HG02840 (cell line): ENCODE data around the gene CACNA1I.

Source experiments
- ATAC-seq: cut with Tn5 transposase; IDR thresholded peaks from one replicate; pipeline ENCODE4 v1.9.1; 2021; ENCODE audit warnings: mild to moderate bottlenecking, moderate library complexity, moderate number of reproducible peaks; ENCODE audit not compliant: unreplicated experiment, low FRiP score

CACNA1I gene

DNA sequence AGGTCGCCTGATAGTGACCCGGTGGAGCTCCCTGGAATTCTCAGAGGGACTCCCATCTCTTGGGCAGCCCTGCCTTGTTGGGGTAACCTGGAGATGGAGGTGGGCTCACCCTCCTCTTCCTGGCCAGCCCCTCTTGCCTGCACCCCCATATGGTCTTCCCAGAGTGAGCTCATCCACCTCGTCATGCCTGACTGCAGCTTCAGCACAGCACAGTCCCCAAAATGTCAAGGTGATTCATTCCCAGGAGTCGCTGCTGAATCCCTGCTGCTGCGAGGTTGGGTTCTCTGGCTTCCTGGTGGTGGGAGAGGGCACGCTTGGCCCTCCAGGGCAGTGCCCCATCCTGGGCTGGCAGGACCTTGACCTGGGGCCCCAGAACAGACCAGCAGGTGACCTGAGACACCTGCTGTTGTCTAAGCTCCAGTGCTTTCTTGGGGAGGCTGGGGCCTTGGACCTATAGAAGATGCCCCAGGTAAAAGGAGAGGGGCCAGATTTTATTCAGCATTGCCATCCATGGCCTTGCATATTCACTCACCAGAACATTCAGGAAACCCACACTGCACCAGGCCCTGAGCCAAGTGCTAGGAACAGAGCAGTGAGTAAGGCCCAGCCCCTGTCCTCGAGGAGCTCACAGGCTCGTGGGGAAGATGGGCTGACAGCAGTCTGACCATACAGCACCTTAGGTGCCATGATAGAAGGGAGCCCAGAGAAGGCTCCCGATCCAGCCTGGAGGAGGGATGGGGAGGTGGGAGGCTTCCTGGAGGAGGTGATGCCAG, 72.9 kb downstream of the CACNA1I start:
- ATAC-seq, result no peak

DNA sequence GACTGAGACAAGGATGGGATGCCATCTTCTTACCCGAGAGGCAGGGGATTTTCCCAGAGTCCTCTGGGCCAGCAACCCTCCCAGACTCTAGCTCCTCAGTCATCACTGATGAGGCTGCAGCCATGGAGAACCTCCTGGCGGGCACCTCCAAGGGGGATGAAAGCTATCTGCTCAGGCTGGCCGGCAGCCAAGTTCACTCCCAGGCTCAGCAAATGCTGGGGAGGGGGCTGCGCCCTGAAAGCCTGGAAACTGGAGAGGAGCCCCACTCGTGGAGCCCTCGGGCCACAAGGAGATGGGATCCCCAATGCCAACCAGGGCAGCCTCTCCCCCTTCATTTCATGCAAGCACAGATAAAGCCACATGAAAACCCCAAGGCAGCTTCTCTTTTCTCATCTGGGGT, 75.0 kb downstream of the CACNA1I start:
- no peak for ATAC-seq

DNA sequence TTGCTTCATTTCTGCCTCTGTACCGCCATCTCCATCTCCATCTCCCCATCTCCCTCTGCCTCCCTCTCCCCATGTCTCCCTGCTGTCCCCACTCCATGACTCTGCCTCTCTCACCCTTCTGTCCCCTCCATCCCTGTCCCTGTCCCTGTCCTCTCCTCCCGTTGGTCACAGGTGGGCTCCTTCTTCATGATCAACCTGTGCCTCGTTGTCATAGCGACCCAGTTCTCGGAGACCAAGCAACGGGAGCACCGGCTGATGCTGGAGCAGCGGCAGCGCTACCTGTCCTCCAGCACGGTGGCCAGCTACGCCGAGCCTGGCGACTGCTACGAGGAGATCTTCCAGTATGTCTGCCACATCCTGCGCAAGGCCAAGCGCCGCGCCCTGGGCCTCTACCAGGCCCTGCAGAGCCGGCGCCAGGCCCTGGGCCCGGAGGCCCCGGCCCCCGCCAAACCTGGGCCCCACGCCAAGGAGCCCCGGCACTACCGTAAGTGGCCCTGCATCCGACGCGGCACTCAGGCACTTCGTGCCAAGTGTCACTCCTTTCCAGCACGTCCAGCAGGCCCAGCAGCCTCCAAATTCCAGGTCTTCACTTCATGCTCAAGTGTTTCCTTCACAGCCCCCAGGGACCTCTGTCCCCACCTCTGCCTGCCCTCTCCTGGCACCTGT, 76.0 kb downstream of the CACNA1I start:
- ATAC-seq, result no peak

DNA sequence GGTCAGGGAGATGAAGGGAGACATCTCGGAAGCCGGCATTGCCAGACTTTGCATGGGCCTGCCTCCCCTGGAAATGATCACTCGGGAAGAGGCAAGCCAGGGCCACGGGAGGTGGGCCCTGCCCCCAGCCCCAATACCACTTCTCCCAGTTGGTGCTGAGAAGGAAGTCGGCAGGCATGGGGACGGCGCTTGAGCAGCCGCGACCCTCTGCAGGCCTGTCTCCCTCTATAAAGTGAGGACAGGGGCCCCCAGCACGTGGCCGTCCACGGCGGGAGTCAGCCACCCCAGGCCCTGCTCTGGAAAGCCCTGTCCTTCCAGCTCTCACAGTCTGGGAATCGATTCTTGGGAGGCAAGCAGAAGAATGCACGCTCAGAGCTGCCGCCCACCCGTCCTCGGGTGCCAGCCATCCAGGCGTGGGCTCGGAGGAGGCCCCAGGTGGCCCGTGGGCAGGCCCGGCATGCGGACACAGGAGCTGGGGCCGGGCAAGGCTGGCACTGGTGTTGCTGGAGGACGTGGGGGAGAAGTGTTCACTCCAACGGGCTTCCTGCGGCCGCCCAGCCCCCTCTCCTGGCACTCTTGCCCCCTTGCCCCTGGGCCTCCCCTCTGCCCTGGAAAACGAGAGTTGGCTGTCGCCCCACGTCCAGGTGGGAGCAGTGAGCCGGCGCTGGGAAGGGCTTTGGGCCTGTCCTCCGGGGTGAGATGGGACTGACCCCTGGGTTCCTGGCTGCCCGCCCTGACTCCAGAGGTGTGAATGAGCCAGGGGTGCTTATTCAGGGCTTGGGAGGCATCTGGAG, 77.5 kb downstream of the CACNA1I start:
- ATAC-seq, result no peak

DNA sequence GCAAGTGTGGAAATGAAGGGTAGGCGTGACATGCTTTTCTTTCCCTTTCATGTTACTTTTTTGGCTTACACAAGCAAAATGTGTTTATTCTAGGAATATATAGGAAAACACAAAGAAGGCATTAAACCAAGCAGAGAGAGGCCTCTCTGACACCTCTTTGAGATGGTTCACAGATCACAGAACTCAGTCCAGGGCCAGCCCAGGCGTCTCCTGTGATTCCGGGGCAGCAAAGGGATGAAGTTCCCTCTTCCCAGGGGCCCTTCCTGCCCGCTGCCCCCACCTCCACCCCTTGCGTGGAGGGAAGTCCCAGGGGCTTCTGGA, 78.0 kb downstream of the CACNA1I start:
- ATAC-seq, result no peak

DNA sequence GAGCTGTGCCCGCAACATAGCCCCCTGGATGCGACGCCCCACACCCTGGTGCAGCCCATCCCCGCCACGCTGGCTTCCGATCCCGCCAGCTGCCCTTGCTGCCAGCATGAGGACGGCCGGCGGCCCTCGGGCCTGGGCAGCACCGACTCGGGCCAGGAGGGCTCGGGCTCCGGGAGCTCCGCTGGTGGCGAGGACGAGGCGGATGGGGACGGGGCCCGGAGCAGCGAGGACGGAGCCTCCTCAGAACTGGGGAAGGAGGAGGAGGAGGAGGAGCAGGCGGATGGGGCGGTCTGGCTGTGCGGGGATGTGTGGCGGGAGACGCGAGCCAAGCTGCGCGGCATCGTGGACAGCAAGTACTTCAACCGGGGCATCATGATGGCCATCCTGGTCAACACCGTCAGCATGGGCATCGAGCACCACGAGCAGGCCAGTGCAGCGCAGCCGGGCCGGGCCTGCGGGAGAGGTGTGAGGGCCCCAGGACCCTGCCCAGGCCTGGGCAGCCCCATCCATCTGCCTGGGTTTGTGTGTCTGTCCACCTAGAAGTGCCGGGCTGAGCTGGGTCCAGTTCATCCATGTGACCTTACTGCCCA, 79.0 kb downstream of the CACNA1I start:
- ATAC-seq, result no peak

DNA sequence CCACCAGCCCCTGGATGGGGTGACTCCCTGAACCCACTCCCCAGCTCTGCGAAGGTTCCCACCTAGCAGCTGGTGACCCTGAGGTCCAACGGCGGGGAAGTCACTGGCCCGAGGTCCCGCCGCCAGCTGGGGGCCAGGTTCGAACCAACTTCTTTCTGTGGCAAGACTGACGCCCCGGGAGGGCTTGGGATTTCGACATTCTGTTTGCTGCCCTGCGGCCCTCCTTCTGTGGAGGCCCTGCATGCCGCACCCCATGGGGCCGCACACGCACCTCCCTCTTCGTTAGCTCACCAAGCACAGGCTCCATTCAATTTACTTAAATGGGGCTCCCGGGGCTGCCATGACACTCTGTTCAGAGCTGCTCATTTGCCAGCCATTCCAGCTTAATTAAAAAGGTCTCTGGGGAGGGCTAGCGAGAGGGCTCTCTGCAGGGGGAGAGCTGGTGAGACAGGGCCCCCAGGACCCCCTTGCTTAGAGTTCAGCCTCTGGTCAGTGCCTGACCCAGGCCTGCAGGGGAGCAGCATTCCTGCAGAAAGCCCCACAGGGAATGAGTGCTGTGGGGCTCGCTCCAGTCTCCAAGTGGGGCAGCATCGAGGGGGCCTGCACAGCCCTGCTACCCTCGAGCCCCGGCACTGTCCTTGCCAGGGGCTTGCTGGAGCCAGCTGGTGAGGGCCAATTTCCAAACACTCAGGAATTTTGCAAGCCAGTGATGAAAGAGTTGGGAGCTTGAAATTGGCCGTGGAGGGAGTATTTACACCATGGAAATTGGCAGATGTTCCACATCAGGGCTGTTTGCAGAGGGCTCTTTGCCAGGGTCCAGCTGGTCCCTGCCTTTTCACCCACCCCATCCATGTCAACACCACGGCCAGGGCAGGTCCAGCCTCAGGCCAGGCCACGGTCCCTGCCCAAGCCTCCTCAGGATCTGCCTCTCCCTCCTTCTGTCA, 80.8 kb downstream of the CACNA1I start:
- no peak for ATAC-seq

DNA sequence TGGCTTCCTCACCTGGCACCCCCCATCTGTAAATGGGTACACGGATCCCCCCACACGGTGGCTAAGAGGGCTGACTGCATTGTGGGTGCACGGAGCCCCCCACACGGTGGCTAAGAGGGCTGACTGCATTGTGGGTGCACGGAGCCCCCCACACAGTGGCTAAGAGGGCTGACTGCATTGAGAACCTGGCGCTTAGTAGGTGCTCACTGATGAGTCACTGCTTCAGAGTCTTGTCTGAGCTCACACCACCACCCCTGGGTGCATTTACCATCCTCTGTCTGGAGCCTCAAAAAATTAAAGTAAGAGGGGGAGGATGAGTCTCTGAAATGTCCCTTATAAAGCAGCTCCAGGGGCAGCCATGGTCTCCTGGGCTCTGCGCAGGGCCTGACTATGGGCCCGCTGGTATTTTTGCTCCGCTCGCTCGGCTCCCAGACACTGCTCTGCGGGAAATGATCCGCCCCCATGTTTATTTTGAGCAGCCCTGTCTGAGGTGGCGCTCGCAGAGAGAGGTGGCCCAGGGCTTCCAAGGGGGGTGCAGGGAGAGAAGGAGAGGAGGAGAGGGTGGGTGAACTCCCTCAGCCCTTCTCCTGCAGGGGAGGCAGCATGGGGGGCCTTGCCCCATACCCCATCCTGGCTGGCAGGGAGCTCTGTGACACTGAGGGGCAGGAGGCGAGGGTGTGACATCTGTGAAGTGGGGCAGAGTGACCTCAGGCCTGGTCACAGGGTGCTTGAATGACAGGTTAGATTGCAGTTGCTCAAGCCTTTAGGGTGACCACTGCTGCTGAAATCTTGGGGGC, 82.6 kb downstream of the CACNA1I start:
- no peak for ATAC-seq

DNA sequence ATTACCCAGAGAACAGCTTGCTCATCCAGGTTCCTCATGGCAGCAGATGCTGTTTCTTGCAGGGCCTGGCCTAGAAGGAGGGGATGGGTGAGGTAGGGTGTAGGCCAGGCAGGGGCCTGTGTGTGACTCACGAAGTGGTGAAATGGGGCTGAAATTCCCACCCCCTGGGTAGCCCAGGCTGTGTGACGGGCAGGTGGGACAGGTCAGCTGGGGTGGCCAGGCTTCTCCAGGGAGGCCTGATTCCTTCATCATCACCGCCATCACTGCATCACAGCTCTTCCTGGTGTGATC, 83.2 kb downstream of the CACNA1I start:
- ATAC-seq, result no peak

DNA sequence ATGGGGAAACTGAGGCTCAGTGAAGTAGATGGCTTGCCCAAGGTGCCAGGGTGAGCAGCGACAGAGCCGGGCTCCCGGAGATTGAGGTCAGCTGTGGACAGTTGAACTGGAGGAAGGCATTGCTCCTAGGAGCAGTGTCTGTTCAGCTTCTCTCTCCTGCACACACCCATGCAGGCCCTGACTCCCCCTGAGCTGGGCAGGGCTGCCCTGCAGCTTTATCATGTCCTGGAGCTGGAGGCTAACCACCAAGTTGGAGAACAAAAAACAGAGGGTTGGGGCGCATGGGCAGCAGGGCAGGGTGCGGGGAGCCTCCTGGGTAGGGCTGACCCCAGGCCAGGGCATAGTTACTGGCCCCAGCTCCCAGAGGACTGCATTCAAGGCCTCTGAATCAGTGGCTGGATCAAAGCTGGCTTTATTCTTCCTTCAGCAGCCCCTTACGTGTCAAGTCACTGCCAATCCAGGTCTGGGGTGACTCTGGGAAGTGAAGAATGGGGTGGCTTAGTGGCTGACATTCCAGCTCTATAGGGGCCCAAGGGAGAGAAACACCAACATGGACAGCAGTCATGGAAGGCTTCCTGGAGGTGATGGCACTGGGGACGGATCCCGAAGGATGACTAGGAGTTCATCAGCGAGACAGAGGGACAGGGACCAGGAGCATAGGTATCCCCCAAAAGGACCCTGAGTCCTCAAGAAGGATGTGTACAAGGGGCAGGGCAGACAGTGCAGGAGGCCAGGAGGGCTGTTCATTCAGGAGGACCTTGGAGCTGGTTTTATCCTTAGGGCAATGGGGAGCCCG, 83.8 kb downstream of the CACNA1I start:
- ATAC-seq, result no peak

DNA sequence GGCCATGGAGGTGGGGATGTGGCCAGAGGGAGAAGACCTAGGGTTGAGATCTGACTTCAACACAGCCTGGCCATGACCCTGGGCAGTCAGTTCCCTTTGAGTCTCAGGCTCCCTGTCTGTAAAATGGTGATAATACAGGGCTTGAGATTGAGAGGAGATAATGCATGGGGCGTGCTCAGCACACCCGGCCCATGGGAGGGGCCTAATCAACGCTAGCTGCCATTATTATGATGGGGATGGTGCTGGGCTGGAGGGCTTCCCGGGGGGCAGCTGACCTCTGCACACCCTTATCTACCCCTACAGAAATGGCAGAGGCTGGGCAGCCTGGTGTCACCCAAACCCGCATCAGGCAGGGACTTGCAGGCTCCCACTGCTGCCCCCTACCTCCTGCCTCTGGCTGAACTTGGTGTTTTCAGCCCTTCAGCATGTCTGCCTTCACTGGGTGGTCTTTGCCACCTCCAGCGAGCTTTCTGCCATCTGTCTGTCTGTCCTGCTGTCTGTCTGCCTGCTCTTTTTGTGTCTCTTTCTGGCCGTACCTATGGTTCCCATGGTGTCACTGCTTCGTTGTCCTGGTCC, 84.5 kb downstream of the CACNA1I start:
- no peak for ATAC-seq

DNA sequence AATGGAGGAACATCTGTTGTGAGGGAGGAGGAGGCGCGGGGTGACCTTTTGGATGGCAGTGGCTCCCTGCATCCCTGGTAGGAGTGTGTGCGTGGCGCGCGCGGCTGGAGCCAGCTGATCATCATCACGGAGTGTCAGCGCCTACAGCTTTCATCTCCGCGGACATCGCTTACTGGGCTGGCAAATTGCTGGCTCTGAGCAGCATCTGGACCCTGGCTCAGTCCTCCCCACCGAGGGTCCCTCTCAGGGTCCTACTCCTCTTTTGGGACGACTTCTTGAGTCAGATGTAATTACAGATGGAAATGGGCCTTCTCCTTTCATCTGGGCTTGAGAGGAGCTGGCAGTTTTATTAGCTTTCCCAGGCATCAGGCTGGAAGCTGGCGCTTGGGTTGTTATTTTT, 85.3 kb downstream of the CACNA1I start:
- no peak for ATAC-seq

DNA sequence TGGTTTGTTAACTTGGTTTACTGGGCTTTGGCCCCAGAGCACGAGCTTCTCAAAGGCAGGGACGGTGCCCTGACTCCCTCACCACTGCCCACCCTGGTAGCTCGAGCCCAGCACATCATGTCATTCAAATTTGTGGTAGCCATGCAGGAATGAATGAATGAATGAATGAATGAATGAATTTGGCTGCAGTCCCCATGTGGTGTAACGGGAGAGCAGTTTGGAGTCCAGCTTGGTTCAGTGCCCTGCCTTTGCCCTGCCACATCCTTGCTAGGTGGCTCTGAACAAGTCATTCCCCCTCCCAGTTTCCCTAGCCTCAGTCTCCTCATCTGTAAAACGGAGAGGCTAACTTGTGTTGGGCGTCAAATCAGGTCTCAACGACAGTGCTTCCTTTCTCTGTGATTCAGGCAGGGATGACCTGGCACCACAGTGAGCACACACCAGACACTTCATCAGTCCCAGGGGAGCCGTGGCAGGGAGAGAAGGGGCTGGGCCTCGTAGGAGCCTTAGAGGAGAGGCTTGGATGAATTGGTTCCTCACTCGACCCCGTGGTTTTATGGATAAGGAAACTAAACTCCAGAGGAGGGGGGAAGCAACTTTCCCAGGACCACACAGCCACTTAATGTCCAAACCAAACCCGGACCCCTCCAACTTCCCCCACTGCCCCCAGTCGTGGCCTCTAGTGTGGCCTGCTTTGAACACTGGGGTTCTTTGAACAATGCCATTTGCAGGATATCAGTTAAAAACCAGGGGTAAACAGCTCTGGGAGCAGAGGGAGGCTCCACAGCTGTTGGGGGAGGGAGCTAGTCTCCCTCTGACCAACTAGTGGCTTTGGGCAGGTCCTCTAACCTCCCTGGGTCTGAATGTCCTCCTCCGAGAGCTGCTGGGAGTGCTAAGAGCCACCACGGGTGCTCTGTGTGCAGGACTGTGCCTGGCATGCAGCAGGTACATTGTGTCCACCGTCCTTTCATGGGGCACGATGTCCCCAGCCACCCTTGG, 86.2 kb downstream of the CACNA1I start:
- ATAC-seq, result no peak

DNA sequence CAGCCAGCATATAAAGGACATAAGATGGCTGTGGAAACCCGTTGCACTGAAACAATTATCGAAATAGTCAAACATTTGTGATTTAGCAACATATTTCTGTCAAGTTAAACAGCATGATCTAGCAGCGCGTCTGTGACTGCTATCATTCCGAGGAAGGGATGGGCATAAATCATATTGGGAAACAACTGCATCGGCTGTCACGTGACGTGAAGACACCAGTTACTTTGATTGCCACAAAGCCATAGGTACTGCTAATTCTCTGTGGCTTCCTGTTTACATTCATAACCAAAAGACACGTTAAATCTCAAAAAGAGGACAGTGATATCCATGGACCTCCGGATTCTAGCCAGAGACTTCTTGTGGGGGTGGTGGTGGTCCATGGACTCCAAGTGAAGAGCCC, 87.8 kb downstream of the CACNA1I start:
- no peak for ATAC-seq

DNA sequence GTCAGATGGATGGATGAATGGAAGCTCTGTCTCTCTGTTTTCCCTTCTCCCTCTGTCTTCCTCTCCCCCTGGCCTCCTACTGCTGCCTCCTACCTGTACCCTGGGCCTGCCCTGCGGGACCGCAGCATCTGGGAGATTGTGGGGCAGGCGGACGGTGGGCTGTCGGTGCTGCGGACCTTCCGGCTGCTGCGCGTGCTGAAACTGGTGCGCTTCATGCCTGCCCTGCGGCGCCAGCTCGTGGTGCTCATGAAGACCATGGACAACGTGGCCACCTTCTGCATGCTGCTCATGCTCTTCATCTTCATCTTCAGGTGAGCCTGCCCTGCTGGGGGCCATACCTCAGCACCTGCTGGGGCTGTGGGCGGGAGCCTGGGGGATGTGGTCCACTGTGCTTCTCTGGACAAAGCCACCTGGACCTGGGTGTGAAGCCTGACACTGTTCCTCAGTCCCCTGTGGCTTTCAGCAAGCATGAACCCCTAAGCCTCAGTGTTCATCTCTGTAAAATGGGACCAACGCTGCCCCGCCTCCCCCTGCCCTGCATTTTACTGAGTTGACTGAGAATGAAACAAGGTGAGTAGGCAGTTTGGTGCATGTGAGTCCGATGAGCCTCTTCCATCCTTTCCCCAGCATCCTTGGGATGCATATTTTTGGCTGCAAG, 88.4 kb downstream of the CACNA1I start:
- no peak for ATAC-seq

DNA sequence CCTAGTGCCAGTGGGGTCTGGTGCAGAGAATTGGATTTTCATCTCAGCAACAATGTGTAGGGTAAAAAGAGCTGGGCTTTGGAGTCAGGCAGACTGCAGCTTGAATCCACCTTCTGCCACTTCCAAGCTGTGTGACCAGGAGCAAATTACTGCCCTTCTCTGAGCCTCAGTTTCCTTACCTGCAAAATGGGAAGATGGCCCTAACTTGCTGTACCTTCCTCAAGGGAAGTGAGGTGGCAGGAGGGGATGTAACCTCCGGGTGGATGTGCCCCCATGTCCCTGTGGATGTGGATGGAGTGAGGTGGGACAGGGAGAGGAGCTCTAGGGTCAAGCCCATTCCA, 90.9 kb downstream of the CACNA1I start:
- no peak for ATAC-seq
